ENCODE data around the gene ADSS1.

Gene ADSS1

GRCh38 chr14:104707608-104708595 is 16.1 kb upstream of the ADSS1 start:
- H3K27ac ChIP-seq = peak overlapping the region; percentile 63
- DNase-seq (ENCODE audit: low spot score) = no peak
- ChIA-PET CTCF (interaction anchor here (0.7 kb wide), 1 partner anchor 837 kb away, joined by 6 read pairs; no protein-coding TSS in a partner anchor), POLR2A (ENCODE audit: low non-redundant PET) (no interaction called here)
- TF ChIP-seq CTCF (conservative IDR thresholded peaks at IDR 0.05; ENCODE audit: low read depth) = no peak

- ChIA-PET POLR2A (ENCODE audit: low non-redundant PET) (no interaction called here), CTCF (interaction anchor here (0.6 to 1.1 kb wide), 9 partner anchors 11 to 110 kb away, joined by 3 to 5 read pairs (median 4); no protein-coding TSS in a partner anchor)
- peak; percentile 95 for TF ChIP-seq CTCF (conservative IDR thresholded peaks at IDR 0.05; ENCODE audit: low read depth)
- DNase-seq (ENCODE audit: low spot score) = peak; percentile 80
- peak overlapping the region; percentile 63 for H3K27ac ChIP-seq
These were observed 15.3 kb upstream of the ADSS1 start for GRCh38 chr14:104708606-104709268.

DNA sequence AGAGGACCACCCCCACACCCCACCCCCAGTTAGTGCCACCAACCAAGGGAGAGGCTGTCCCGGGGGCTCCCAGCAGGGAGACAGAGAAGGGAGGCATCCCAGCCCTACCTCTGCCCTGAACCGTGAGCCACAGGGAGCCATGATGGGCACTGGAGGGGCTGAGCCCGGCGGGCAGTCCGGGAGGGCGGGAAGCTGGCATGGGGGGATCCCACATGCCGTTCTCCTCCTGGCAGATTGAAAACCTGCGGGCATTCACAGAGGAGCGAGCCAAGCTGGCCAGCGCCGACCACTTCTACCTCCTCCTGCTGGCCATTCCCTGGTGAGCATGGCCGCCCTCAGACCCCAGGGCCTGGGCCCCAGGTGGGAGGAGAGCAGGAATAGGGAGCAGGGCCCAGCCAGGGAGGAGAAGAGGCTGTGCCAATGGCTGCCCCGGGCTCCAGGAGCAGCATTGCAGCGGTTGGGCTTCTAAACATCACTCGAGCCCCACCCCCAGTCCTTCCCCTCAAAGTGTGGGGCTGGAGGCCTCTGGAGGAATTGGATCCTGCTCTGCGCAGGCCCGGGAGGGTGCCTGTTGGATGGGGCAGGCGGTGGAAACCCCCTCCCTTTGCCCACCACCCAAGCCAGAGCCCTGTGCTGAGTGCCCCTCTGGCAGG is 14.5 kb upstream of the ADSS1 start:
- ChIA-PET POLR2A (ENCODE audit: low non-redundant PET) (no interaction called here), CTCF (interaction anchor here (0.6 to 1.1 kb wide), 9 partner anchors 11 to 109 kb away, joined by 3 to 5 read pairs (median 4); no protein-coding TSS in a partner anchor)
- no peak for TF ChIP-seq CTCF (conservative IDR thresholded peaks at IDR 0.05; ENCODE audit: low read depth)
- H3K27ac ChIP-seq = peak overlapping the region; percentile 63
- DNase-seq (ENCODE audit: low spot score) = no peak

- ChIA-PET CTCF (no interaction called here), POLR2A (ENCODE audit: low non-redundant PET) (no interaction called here)
- no peak for TF ChIP-seq CTCF (conservative IDR thresholded peaks at IDR 0.05; ENCODE audit: low read depth)
- peak overlapping the region; percentile 63 for H3K27ac ChIP-seq
- no peak for DNase-seq (ENCODE audit: low spot score)
These were observed 13.8 kb upstream of the ADSS1 start for GRCh38 chr14:104710071-104710735.

- peak overlapping the region; percentile 58 for H3K27ac ChIP-seq
- POLR2A ChIA-PET (ENCODE audit: low non-redundant PET) = no interaction called here
- CTCF ChIA-PET = interaction anchor here (1.2 kb wide), 1 partner anchor 10 kb away, joined by 5 read pairs; no protein-coding TSS in a partner anchor
- DNase-seq (ENCODE audit: low spot score) = no peak
- no peak for TF ChIP-seq CTCF (conservative IDR thresholded peaks at IDR 0.05; ENCODE audit: low read depth)
These were observed 10.9 kb upstream of the ADSS1 start for GRCh38 chr14:104712881-104713734.

Measured in RWPE1 (cell line).